Mucosa of descending colon (tissue), 3 donors: Measurements from ENCODE around the gene KIF16B. TPM values are rescaled to one million over a fixed set of nuclear protein-coding genes. Genes with fewer than 3 reads are reported as not detected.

Source experiments
- ATAC-seq: fragments of 200-7000 bp; cut with Tn5 transposase; one replicate; pipeline ENCODE4 v1.9.1; 2020; ENCODE audit warnings: mild to moderate bottlenecking, moderate library complexity
- DNase-seq, 3 donors: peaks; one replicate each; pipeline ENCODE4 v3.0.0-alpha.2; 2020
- H3K36me3 ChIP-seq: fragments of 200-600 bp; one replicate; pipeline ENCODE4 v1.8.0; 2021; ENCODE audit warnings: low read depth, mild to moderate bottlenecking
- H3K4me1 ChIP-seq: fragments of 200-600 bp; one replicate; pipeline ENCODE4 v1.8.0; 2021; ENCODE audit warnings: low read depth, mild to moderate bottlenecking
- H3K4me3 ChIP-seq: fragments of 200-600 bp; one replicate; pipeline ENCODE4 v1.8.0; 2021; ENCODE audit warnings: mild to moderate bottlenecking
- H3K9me3 ChIP-seq: fragments of 200-600 bp; one replicate; pipeline ENCODE4 v1.8.0; 2021; ENCODE audit warnings: mild to moderate bottlenecking
- CTCF ChIP-seq: fragments of 200-600 bp; IDR thresholded peaks from one replicate; pipeline ENCODE4 v1.8.0; 2022; ENCODE audit warnings: antibody characterized with exemption, mild to moderate bottlenecking
- intact Hi-C, 2 donors: fragments of 100-400 bp; cut with DNase I in 1 of 2; cut with micrococcal nuclease in 1 of 2; formaldehyde crosslinking; loops; one replicate each; pipeline versions ENCODE4 v1.11.0 to v1.11.1; 2022; cut with DNase I, micrococcal nuclease
- total RNA-seq, 3 donors: library from RNA; stranded (reverse); fragmentation: NEBNext Ultra II Directional in 2 of 3; extraction: Animal tissue kit (Norgen Biotek cat#: 25700) in 2 of 3; gene quantifications; one replicate each; pipeline versions ENCODE4 v1.2.1 to v1.2.4, GENCODE V29; 2021 to 2023
- donor health status: DM: no; HTN: no; CAD: no; lungs with moderate emphysema.
- donor health status: DM: no; HTN: no; CAD: no.
- donor health status: DM: no; HTN: yes; CAD: no.

The KIF16B gene
- total RNA-seq, 3 donors from 2014 or later: 48.5 to 81.7 (median 65.1) TPM

GRCh38 chr20:16556301-16556700 lies 16.9 kb downstream of the KIF16B start:
- H3K4me1 ChIP-seq: peaks cover 4% of the 10 kb centered on the region
- no peak for ATAC-seq
- no peak for TF ChIP-seq CTCF

GRCh38 chr20:16555754-16556153 lies 17.5 kb downstream of the KIF16B start:
- ATAC-seq (no peak), DNase-seq (no peak)
- no peak for TF ChIP-seq CTCF
- Histone ChIP-seq H3K4me3 (no peak overlapping the region), H3K4me1 (peaks cover 4% of the 10 kb centered on the region), H3K36me3 (no peaks in the 10 kb centered on the region), H3K9me3 (no peaks in the 10 kb centered on the region)
- intact Hi-C loops: no loop called here

More at GRCh38 chr20:16556301-16556700, 16.9 kb downstream of the KIF16B start:
- intact Hi-C loops: no loop called here
- Histone ChIP-seq H3K4me3 (no peak overlapping the region), H3K9me3 (no peaks in the 10 kb centered on the region), H3K36me3 (no peaks in the 10 kb centered on the region)
- DNase-seq: no peak

- ATAC-seq: no peak
- Histone ChIP-seq H3K4me1 (peaks cover 4% of the 10 kb centered on the region), H3K4me3 (no peak overlapping the region), H3K36me3 (no peaks in the 10 kb centered on the region), H3K9me3 (no peaks in the 10 kb centered on the region)
- intact Hi-C loops: no loop called here
- no peak for DNase-seq
- no peak for TF ChIP-seq CTCF
Observed at GRCh38 chr20:16554766-16555543, 18.3 kb downstream of the KIF16B start.

- no peak for TF ChIP-seq CTCF
- Histone ChIP-seq H3K9me3 (no peaks in the 10 kb centered on the region), H3K4me3 (no peak overlapping the region), H3K4me1 (peaks cover 4% of the 10 kb centered on the region), H3K36me3 (no peaks in the 10 kb centered on the region)
- intact Hi-C loops: no loop called here
- no peak for DNase-seq
- no peak for ATAC-seq
Observed at GRCh38 chr20:16553684-16554083, 19.6 kb downstream of the KIF16B start.

GRCh38 chr20:16553101-16553500 lies 20.1 kb downstream of the KIF16B start:
- Histone ChIP-seq H3K4me1 (peaks cover 4% of the 10 kb centered on the region), H3K4me3 (no peak overlapping the region), H3K9me3 (no peaks in the 10 kb centered on the region), H3K36me3 (no peaks in the 10 kb centered on the region)
- no peak for ATAC-seq
- intact Hi-C loops: no loop called here
- no peak for DNase-seq
- TF ChIP-seq CTCF: no peak
